ENCODE data around the gene RNU5D-1.

DNA sequence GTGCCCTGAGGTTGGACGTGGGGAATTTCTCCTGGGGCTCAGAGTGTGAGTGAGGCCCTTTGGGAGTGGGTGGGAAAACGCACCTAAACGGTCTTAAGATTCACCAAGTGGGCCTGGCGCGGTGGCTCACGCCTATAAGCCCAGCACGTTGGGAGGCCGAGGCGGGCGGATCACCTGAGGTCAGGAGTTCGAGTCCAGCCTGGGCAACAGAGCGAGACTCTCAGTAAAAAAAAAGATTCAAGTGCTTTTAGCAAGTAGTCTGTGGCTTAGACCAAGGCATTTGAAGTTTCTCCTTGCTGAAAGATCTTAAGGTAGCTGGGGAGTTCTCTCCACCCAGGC, 45.7 kb upstream of the RNU5D-1 start:
- TF ChIP-seq, protein P1, sequence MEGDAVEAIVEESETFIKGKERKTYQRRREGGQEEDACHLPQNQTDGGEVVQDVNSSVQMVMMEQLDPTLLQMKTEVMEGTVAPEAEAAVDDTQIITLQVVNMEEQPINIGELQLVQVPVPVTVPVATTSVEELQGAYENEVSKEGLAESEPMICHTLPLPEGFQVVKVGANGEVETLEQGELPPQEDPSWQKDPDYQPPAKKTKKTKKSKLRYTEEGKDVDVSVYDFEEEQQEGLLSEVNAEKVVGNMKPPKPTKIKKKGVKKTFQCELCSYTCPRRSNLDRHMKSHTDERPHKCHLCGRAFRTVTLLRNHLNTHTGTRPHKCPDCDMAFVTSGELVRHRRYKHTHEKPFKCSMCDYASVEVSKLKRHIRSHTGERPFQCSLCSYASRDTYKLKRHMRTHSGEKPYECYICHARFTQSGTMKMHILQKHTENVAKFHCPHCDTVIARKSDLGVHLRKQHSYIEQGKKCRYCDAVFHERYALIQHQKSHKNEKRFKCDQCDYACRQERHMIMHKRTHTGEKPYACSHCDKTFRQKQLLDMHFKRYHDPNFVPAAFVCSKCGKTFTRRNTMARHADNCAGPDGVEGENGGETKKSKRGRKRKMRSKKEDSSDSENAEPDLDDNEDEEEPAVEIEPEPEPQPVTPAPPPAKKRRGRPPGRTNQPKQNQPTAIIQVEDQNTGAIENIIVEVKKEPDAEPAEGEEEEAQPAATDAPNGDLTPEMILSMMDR (IDR thresholded peaks at IDR 0.05) = no peak
- TF ChIP-seq POLR2AphosphoS5 (IDR thresholded peaks at IDR 0.05) = no peak

All from stomach (tissue), 4 donors.